ENCODE results near the gene RBMX. TPM values are rescaled to one million over a fixed set of nuclear protein-coding genes. Genes with fewer than 3 reads are reported as not detected.

RBMX gene
- total and polyA plus RNA-seq, 2 experiments from 2014 or later: 337 to 601 TPM

DNA sequence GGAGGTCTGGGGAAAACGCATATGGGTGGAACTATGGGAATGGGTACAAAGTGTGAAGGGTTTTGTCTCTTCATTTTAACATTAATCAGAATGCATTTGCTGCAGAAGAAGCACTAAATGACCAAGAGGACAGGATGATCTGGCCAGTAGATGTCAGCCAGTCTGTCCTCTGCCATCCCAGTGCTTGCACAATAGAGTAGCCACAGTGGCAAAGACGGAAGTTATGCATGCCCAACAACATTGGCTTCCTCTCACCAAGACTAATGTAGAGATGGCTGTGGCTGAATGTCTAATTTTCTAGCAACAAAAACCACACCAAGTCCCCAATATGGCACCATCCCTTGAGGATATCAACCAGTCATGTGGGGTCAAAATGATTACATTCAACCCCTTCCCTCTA lies 54.8 kb downstream of the RBMX start:
- H3K27ac ChIP-seq (ENCODE audit: low read depth): no peak overlapping the region
- H3K27me3 Mint-ChIP-seq (ENCODE audit: insufficient read depth, low read depth, poor library complexity): no peaks in the 10 kb centered on the region
- no peaks in the 10 kb centered on the region for H3K4me1 Mint-ChIP-seq
- H3K79me2 ChIP-seq (replicated peaks; ENCODE audit: insufficient read depth): no peaks in the 10 kb centered on the region
- no peak overlapping the region for H3K4me3 ChIP-seq
- H3K27me3 ChIP-seq (ENCODE audit: insufficient read depth): no peaks in the 10 kb centered on the region
- H3K9me2 ChIP-seq (ENCODE audit: insufficient read depth): no peaks in the 10 kb centered on the region
- peaks cover 3% of the 10 kb centered on the region; the same call in 1 of the 3 replicates for H3K36me3 Mint-ChIP-seq (ENCODE audit: low read depth)
- no peaks in the 10 kb centered on the region; the same call in 2 of the 3 replicates for H3K9me3 Mint-ChIP-seq
- no peaks in the 10 kb centered on the region for H3F3A ChIP-seq (replicated peaks; ENCODE audit: low read depth)
- H3K27ac Mint-ChIP-seq: no peak overlapping the region
- ATAC-seq (no peak), DNase-seq (ENCODE audit: low spot score) (no peak)
- H3K36me3 ChIP-seq (ENCODE audit: insufficient read depth): no peaks in the 10 kb centered on the region
- no peak overlapping the region for H3K4me3 Mint-ChIP-seq
- no peak overlapping the region for H3K4me2 ChIP-seq
- no peaks in the 10 kb centered on the region for H4K20me1 ChIP-seq (replicated peaks; ENCODE audit: insufficient read depth)
- H2AFZ ChIP-seq: no peak overlapping the region
- no peaks in the 10 kb centered on the region for H3K4me1 ChIP-seq (ENCODE audit: insufficient read depth)
- TF ChIP-seq, protein P1, sequence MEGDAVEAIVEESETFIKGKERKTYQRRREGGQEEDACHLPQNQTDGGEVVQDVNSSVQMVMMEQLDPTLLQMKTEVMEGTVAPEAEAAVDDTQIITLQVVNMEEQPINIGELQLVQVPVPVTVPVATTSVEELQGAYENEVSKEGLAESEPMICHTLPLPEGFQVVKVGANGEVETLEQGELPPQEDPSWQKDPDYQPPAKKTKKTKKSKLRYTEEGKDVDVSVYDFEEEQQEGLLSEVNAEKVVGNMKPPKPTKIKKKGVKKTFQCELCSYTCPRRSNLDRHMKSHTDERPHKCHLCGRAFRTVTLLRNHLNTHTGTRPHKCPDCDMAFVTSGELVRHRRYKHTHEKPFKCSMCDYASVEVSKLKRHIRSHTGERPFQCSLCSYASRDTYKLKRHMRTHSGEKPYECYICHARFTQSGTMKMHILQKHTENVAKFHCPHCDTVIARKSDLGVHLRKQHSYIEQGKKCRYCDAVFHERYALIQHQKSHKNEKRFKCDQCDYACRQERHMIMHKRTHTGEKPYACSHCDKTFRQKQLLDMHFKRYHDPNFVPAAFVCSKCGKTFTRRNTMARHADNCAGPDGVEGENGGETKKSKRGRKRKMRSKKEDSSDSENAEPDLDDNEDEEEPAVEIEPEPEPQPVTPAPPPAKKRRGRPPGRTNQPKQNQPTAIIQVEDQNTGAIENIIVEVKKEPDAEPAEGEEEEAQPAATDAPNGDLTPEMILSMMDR (conservative IDR thresholded peaks at IDR 0.05; ENCODE audit: low read depth in 2 of 2): no peak
- TF ChIP-seq EZH2 (IDR thresholded peaks at IDR 0.05; ENCODE audit: low read depth, unreplicated experiment) (no peak), STAT1 (IDR thresholded peaks at IDR 0.05; ENCODE audit: unreplicated experiment) (no peak), JUNB (IDR thresholded peaks at IDR 0.05; ENCODE audit: unreplicated experiment) (no peak), POLR2AphosphoS5 (IDR thresholded peaks at IDR 0.05; ENCODE audit: low read depth) (no peak), EZH2phosphoT487 (IDR thresholded peaks at IDR 0.05; ENCODE audit: unreplicated experiment) (no peak), CREB1 (CRISPR knock-in tag; IDR thresholded peaks at IDR 0.05; ENCODE audit: low read depth) (no peak), ZNF114 (CRISPR knock-in tag; IDR thresholded peaks at IDR 0.05) (no peak), ZNF331 (CRISPR knock-in tag; IDR thresholded peaks at IDR 0.05; ENCODE audit: low read depth) (no peak), NANOG (IDR thresholded peaks at IDR 0.05; ENCODE audit: borderline replicate concordance) (no peak)
- TF ChIP-seq, protein P2, sequence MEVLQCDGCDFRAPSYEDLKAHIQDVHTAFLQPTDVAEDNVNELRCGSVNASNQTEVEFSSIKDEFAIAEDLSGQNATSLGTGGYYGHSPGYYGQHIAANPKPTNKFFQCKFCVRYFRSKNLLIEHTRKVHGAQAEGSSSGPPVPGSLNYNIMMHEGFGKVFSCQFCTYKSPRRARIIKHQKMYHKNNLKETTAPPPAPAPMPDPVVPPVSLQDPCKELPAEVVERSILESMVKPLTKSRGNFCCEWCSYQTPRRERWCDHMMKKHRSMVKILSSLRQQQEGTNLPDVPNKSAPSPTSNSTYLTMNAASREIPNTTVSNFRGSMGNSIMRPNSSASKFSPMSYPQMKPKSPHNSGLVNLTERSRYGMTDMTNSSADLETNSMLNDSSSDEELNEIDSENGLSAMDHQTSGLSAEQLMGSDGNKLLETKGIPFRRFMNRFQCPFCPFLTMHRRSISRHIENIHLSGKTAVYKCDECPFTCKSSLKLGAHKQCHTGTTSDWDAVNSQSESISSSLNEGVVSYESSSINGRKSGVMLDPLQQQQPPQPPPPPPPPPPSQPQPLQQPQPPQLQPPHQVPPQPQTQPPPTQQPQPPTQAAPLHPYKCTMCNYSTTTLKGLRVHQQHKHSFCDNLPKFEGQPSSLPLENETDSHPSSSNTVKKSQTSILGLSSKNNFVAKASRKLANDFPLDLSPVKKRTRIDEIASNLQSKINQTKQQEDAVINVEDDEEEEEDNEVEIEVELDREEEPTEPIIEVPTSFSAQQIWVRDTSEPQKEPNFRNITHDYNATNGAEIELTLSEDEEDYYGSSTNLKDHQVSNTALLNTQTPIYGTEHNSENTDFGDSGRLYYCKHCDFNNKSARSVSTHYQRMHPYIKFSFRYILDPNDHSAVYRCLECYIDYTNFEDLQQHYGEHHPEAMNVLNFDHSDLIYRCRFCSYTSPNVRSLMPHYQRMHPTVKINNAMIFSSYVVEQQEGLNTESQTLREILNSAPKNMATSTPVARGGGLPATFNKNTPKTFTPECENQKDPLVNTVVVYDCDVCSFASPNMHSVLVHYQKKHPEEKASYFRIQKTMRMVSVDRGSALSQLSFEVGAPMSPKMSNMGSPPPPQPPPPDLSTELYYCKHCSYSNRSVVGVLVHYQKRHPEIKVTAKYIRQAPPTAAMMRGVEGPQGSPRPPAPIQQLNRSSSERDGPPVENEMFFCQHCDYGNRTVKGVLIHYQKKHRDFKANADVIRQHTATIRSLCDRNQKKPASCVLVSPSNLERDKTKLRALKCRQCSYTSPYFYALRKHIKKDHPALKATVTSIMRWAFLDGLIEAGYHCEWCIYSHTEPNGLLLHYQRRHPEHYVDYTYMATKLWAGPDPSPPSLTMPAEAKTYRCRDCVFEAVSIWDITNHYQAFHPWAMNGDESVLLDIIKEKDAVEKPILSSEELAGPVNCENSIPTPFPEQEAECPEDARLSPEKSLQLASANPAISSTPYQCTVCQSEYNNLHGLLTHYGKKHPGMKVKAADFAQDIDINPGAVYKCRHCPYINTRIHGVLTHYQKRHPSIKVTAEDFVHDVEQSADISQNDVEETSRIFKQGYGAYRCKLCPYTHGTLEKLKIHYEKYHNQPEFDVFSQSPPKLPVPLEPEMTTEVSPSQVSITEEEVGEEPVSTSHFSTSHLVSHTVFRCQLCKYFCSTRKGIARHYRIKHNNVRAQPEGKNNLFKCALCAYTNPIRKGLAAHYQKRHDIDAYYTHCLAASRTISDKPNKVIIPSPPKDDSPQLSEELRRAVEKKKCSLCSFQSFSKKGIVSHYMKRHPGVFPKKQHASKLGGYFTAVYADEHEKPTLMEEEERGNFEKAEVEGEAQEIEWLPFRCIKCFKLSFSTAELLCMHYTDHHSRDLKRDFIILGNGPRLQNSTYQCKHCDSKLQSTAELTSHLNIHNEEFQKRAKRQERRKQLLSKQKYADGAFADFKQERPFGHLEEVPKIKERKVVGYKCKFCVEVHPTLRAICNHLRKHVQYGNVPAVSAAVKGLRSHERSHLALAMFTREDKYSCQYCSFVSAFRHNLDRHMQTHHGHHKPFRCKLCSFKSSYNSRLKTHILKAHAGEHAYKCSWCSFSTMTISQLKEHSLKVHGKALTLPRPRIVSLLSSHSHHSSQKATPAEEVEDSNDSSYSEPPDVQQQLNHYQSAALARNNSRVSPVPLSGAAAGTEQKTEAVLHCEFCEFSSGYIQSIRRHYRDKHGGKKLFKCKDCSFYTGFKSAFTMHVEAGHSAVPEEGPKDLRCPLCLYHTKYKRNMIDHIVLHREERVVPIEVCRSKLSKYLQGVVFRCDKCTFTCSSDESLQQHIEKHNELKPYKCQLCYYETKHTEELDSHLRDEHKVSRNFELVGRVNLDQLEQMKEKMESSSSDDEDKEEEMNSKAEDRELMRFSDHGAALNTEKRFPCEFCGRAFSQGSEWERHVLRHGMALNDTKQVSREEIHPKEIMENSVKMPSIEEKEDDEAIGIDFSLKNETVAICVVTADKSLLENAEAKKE (CRISPR knock-in tag; IDR thresholded peaks at IDR 0.05): no peak
- TF ChIP-seq, protein P3, sequence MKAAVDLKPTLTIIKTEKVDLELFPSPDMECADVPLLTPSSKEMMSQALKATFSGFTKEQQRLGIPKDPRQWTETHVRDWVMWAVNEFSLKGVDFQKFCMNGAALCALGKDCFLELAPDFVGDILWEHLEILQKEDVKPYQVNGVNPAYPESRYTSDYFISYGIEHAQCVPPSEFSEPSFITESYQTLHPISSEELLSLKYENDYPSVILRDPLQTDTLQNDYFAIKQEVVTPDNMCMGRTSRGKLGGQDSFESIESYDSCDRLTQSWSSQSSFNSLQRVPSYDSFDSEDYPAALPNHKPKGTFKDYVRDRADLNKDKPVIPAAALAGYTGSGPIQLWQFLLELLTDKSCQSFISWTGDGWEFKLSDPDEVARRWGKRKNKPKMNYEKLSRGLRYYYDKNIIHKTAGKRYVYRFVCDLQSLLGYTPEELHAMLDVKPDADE (IDR thresholded peaks at IDR 0.05): no peak
- TF ChIP-seq, protein P4, sequence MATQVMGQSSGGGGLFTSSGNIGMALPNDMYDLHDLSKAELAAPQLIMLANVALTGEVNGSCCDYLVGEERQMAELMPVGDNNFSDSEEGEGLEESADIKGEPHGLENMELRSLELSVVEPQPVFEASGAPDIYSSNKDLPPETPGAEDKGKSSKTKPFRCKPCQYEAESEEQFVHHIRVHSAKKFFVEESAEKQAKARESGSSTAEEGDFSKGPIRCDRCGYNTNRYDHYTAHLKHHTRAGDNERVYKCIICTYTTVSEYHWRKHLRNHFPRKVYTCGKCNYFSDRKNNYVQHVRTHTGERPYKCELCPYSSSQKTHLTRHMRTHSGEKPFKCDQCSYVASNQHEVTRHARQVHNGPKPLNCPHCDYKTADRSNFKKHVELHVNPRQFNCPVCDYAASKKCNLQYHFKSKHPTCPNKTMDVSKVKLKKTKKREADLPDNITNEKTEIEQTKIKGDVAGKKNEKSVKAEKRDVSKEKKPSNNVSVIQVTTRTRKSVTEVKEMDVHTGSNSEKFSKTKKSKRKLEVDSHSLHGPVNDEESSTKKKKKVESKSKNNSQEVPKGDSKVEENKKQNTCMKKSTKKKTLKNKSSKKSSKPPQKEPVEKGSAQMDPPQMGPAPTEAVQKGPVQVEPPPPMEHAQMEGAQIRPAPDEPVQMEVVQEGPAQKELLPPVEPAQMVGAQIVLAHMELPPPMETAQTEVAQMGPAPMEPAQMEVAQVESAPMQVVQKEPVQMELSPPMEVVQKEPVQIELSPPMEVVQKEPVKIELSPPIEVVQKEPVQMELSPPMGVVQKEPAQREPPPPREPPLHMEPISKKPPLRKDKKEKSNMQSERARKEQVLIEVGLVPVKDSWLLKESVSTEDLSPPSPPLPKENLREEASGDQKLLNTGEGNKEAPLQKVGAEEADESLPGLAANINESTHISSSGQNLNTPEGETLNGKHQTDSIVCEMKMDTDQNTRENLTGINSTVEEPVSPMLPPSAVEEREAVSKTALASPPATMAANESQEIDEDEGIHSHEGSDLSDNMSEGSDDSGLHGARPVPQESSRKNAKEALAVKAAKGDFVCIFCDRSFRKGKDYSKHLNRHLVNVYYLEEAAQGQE (IDR thresholded peaks at IDR 0.05; ENCODE audit: unreplicated experiment): no peak
